AG04450 (cell line): ENCODE measurements around the gene PHF13. TPM values are rescaled to one million over a fixed set of nuclear protein-coding genes. Genes with fewer than 3 reads are reported as not detected.
A peak's percentile ranks its signal among the peaks of the same experiment; 100 is the strongest.

ENCODE experiments used
- CTCF ChIA-PET: fragments of 300-600, 350-600 bp; formaldehyde crosslinking; extraction: SDS; loops from one replicate; lab custom pipeline; 2022; ENCODE audit warnings: antibody characterized with exemption, inconsistent platforms; lab: Charles Lee
- POLR2A ChIA-PET: fragments of 350-600 bp; formaldehyde crosslinking; extraction: SDS; loops from one replicate; lab custom pipeline; 2021; ENCODE audit warnings: antibody characterized with exemption, inconsistent platforms; lab: Yijun Ruan, JAX
- DNase-seq: peaks from one replicate; pipeline ENCODE4 v3.0.0-alpha.2; 2011; ENCODE audit warnings: low read depth, low spot score
- H3K27ac ChIP-seq: one replicate; pipeline ENCODE4 v1.5.1; 2012; ENCODE audit warnings: low read depth, low read length, control low read depth
- H3K27me3 ChIP-seq: one replicate; pipeline ENCODE4 v1.6.0; 2012; ENCODE audit warnings: low read length; ENCODE audit not compliant: control insufficient read depth, insufficient read depth
- H3K4me3 ChIP-seq: 2 replicates; pipeline ENCODE4 v1.5.1; 2011; ENCODE audit warnings: mild to moderate bottlenecking, low read depth, low read length, control low read depth
- H3K9me3 ChIP-seq: 2 replicates; pipeline ENCODE4 v1.5.1; 2012; ENCODE audit warnings: low read length; ENCODE audit not compliant: control insufficient read depth, insufficient read depth
- polyA plus RNA-seq: library from polyadenylated mRNA; depleted of rRNA; stranded (reverse); fragments of >200 nt; gene quantifications from 2 replicates; pipeline ENCODE4 v1.2.3, GENCODE V29; 2011
- TF ChIP-seq, protein P1 (sequence below): IDR thresholded peaks from 2 replicates; pipeline ENCODE4 v1.5.1; 2011; ENCODE audit warnings: low read depth, low read length, control low read depth, inconsistent platforms

Gene PHF13
- polyA plus RNA-seq, 1 experiment: 11.6 TPM

DNA sequence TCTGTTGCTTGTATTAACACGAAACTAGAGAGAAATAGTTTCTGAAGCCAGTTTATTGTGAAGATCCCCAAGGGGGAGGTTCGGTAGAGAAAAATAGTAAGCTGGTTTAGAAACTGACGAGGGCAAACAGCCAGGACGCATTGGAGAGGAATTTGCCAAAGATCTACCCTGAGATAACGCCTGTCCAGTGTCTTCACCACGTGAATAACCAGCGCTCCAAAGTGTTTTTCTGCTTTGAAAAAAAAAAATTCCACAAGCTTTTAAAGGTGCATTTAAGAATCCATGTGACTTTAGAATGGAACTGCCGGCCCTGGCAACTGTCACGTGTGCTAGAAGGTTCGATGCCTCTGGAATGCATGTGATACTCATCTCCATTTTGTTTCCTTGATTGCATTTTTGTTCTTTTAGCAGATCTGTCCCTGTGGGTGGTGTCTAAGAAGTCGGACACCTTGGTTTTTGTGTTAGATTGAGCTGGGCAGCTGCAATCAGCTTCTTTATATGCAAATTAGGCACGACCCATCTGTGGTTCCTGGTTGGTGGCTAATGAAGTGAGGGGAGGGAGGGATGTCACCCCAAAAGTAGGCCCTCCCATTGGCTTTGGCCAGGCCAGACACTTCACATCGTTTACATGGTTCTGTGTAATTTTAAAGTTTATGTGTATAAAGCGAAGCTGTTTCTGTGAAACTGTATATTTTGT is 9.9 kb downstream of the PHF13 start:
- no peak for DNase-seq
- TF ChIP-seq, protein P1, sequence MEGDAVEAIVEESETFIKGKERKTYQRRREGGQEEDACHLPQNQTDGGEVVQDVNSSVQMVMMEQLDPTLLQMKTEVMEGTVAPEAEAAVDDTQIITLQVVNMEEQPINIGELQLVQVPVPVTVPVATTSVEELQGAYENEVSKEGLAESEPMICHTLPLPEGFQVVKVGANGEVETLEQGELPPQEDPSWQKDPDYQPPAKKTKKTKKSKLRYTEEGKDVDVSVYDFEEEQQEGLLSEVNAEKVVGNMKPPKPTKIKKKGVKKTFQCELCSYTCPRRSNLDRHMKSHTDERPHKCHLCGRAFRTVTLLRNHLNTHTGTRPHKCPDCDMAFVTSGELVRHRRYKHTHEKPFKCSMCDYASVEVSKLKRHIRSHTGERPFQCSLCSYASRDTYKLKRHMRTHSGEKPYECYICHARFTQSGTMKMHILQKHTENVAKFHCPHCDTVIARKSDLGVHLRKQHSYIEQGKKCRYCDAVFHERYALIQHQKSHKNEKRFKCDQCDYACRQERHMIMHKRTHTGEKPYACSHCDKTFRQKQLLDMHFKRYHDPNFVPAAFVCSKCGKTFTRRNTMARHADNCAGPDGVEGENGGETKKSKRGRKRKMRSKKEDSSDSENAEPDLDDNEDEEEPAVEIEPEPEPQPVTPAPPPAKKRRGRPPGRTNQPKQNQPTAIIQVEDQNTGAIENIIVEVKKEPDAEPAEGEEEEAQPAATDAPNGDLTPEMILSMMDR: no peak
- H3K27me3 ChIP-seq: no peaks in the 10 kb centered on the region
- H3K9me3 ChIP-seq: no peaks in the 10 kb centered on the region; the same call in 1 of the 2 replicates
- H3K27ac ChIP-seq: no peak overlapping the region
- no peak overlapping the region for H3K4me3 ChIP-seq
- ChIA-PET POLR2A (interaction anchor here (1.6 kb wide), 1 partner anchor 21 kb away, joined by 6 read pairs; the partner anchor contains the start of gene KLHL21), CTCF (interaction anchor here (1.0 to 1.5 kb wide), 2 partner anchors 10 to 69 kb away, joined by 3 to 4 read pairs; partner anchors contain the start of genes NOL9, PHF13 and TAS1R1)

DNA sequence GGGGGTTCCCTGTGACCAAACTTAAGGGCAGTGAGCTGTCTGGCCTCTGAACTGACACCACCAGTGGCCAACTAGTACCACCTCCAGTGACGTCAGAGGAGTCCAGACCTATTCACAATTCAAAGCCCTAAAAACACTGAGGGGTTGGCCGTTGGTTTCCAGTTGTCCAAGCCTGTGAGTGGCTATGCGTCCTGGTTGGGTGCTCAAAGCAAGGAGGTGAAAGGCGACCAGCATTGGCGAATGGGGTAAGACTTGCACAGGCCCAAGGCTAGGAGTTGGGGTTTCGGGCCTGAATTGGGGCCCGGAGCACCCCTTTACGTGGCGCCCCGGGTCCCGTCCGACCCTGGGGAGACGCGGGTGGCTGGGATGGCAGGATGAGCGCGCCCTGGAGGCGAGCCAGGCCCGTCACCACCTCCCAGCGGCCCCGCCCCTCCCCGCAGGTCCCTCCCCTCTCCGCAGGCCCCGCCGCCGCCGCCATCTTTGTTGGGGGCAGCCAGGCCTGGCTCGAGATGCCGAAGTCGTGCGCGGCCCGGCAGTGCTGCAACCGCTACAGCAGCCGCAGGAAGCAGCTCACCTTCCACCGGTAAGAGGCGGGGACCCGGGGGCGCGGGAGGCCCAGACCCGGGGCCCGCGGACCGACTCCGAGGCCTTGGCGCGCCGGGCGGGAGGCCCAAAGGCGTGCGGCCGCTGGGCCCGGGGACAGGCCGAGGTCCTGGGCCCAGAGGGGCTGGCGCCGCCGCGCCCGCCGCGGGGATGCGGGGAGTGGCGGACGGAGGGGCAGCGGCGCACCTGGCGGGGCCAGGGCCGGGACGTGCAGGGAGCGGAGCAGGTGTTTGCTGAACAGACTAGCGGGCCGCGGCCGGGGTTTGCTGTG is 11.4 kb downstream of the PHF13 start, which contains the start of gene THAP3:
THAP3 (plus strand) TSS at position 159 of the 874 bp plus-strand sequence; CDS start at position 510, 351 bp downstream.
- TF ChIP-seq, protein P1: no peak
- DNase-seq: no peak
- Histone ChIP-seq H3K9me3 (no peaks in the 10 kb centered on the region; the same call in 1 of the 2 replicates), H3K27ac (peak within 1 kb of the TSS; percentile 68), H3K4me3 (peak within 1 kb of the TSS; percentile 78), H3K27me3 (no peaks in the 10 kb centered on the region)
- CTCF ChIA-PET: interaction anchor here (0.6 to 1.0 kb wide), 2 partner anchors 11 to 22 kb away, joined by 3 read pairs; partner anchors contain the start of gene PHF13
- POLR2A ChIA-PET: interaction anchor here (0.6 to 1.6 kb wide), 3 partner anchors 16 to 137 kb away, joined by 3 to 6 read pairs (median 4); partner anchors contain the start of gene KLHL21

DNA sequence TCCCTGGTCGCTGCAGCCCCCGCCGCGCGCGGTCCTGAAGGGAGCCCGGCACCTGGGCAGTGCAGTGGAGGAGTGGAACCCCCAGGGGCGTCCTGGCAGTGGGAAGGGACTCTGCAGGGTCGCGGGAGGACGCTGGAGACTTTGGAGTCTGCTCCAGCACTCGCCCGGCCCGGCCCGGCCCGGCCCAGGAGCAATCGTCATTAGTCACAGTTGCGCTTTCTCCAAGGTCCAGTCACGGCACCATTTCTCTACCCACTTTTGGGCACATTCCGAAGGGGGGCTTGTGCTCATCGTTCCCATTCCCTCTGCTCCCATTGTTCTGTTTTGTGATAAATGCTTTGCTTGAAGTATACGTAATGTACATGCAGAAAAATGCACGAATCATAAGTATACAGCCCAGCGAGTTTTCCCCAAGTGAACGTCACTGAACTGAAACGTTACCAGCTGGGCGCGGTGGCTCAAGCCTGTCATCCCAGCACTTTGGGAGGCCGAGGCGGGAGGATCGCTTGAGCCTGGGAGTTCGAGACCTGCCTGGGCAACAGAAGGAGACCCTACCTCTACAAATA is 12.1 kb downstream of the PHF13 start:
- CTCF ChIA-PET: no interaction called here
- TF ChIP-seq, protein P1: no peak
- no peaks in the 10 kb centered on the region for H3K27me3 ChIP-seq
- POLR2A ChIA-PET: interaction anchor here (0.6 kb wide), 1 partner anchor 22 kb away, joined by 3 read pairs; no protein-coding TSS in a partner anchor
- peak overlapping the region; percentile 61 for H3K27ac ChIP-seq
- H3K9me3 ChIP-seq: no peaks in the 10 kb centered on the region; the same call in 1 of the 2 replicates
- no peak for DNase-seq
- peak overlapping the region; percentile 78 for H3K4me3 ChIP-seq

DNA sequence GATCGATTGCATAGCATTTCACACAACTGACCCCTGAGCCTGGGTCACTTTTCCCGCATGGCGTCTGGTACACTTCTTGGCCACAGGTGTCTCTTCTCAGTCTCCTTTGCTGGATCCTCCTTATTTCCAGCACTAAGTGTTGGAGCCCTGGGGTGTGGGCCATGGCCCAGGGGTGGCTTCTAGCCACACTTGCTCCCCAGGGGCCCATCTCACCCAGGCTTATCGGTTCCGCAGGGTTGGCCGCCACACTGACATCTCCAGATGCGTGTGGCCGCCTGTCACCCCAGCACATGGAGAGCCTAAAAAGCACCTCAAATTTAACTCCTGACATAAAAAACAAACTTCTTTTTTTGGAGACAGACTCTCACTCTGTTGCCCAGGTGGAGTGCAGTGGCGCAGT is 13.5 kb downstream of the PHF13 start:
- H3K27ac ChIP-seq: no peak overlapping the region
- no peak for DNase-seq
- H3K27me3 ChIP-seq: no peaks in the 10 kb centered on the region
- TF ChIP-seq, protein P1: no peak
- no peak overlapping the region for H3K4me3 ChIP-seq
- CTCF ChIA-PET: no interaction called here
- no peaks in the 10 kb centered on the region; the same call in 1 of the 2 replicates for H3K9me3 ChIP-seq
- POLR2A ChIA-PET: no interaction called here
